DMS79 (cell line): ENCODE measurements around the gene PDGFA.

ENCODE experiments used
- DNase-seq: peaks from one replicate; lab custom pipeline; 2025; lab: John Stamatoyannopoulos, UW

PDGFA gene

DNA sequence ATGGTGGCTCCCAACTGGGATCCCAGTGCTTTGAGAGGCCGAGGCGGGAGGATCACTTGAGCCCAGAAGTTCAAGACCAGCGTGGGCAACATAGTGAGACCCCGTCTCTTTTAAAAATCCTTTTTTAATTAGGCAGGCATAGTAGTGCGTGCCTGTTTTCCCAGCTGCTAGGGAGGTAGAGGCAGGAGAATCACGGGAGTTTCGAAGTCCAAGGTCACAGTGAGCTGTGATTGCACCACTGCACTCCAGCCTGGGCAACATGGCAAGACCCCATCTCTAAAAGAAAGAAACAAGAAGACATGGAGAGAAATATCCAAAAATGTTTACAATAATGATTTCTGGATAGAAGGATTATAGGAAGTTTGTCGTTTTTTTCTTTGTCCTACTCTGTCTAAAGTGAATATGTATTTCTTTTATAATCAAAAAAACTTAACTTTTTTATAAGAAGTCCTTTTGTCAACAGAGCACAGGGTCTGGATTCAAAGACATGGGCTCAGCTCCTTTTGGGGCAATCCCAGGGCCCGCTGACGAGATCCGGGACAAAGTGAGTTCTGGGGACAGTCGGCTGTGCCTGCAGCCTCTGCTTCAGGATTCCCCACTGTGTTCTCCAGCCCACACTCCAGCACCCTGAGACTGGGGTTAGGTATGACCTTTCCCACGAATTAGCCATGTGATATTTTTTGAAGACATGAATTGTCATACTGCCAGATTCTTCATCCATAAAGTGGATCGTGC lies 45.6 kb downstream of the PDGFA start:
- no peak for DNase-seq

DNA sequence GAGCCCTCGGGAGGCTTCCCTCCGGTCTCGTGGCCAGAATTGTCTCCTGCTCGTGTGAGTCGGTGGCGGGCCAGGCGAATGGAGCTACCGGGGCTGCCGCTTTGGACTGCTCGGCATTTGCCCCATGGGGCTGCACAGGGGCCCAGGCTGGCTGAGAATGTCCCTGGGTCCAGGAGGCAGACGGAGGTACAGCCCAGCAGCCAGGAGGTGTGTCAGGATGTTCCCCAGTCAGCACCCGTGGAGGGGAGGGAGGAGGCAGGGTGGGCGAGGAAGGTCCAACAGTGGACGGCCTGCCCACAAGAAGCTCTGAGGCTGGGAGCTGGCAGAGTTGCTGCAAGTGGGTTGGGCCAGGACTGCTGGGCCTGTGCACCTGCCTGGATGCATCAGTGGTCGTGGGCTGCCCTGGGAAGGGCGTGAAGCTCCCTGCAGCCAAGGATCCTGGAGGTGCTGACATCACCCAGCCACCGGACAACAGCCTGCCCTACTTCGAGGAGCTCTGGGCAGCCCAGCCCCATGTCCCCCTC lies 46.4 kb downstream of the PDGFA start:
- DNase-seq = no peak

DNA sequence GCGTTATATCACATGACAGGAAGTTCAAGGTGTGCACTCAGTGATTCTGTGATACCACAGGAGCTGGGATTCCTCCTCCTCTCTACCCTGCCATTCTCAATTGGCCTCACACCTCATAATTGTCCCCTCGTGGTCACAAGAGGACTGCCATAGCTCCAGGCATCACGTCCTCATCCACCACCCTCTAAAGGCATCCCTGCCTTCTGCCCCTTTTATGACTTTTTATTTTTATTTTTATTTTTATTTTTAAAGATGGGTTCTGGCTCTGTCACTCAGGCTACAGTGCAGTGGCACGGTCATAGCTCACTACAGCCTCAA lies 47.0 kb downstream of the PDGFA start:
- DNase-seq = no peak

GRCh38 chr7:471866-472639 lies 47.6 kb downstream of the PDGFA start:
- DNase-seq = no peak

DNA sequence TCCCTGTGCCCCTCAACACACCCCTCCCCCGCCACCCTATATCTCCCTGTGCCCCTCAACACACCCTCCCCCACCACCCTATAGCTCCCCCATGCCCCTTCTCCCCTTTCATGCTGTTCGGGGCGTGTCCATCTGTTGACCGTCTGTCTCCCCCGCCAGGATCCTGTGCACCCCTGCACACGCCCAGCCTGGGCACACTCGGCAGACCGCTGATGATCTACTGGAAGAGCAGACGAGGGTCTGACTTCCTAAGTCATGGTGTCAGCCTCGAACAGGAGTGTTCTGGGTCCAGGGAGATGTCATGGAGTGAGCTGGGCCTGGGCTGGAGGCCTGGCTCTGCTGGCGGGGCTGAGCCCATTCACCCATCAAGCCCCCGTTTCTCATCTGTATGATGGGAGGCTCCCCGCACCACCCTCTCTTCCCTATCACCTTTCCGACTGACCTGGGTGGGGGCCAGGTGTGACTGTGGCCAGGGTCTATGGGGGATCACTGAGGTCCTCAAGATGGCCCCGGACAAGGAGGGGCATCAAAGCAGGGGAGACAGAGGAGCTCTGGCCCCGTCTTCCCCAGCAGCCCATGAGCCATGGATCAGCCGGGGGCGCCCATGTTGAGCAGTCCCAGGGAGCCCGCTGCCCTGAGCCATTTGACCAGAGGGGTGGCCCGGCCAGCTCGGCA lies 48.3 kb downstream of the PDGFA start:
- DNase-seq = no peak

DNA sequence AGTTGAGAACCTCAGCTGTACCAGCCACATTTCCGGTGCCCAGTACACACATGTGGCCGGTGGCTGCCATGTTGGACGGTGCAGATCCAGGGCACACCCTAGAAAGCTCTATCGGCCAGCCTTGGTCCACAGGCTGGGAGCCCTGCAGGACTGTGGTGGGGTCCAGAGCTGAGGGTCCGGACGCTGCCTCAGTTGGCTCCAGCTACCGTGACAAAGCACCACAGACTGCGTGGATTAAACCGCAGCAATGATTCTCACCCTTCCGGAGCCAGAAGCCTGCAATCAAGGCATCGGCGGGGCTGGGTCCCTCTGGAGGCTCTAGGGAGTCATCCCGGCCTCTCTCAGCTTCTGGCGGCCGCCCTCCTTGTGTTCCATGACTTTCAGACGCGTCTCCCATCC lies 50.1 kb downstream of the PDGFA start:
- DNase-seq = no peak

GRCh38 chr7:468681-469562 lies 50.7 kb downstream of the PDGFA start:
- no peak for DNase-seq

DNA sequence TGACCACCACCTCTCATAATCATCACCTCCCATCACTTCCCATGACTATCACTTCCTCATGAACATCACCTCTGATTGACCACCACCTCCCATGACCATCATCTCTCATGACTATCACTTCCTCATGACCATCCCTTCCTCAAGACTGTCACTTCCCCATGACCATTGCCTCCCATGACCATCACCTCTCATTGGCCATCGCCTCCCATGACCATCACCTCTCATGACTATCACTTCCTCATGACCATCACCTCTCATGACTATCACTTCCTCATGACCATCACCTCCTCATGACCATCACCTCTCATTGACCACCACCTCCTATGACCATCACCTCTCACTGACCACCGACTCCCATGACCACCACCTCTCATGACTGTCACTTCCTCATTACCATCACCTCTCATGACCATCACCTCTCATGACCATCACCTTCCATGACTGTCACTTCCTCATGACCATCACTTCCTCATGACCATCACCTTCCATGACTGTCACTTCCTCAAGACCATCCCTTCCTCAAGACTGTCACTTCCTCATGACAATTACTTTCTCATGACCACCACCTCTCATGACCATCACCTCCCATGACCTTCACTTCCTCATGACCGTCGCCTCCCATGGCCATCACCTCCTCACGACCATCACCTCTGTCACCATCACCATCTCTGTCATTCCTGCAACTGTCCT lies 51.6 kb downstream of the PDGFA start:
- DNase-seq = no peak

GRCh38 chr7:467393-467828 lies 52.2 kb downstream of the PDGFA start:
- no peak for DNase-seq

- DNase-seq = no peak
These were observed 53.0 kb downstream of the PDGFA start for GRCh38 chr7:466465-467191.

- DNase-seq = no peak
These were observed 53.8 kb downstream of the PDGFA start for GRCh38 chr7:465710-466400.

- no peak for DNase-seq
These were observed 54.9 kb downstream of the PDGFA start for GRCh38 chr7:464454-465401.

GRCh38 chr7:463817-464453 lies 55.7 kb downstream of the PDGFA start:
- DNase-seq = no peak

DNA sequence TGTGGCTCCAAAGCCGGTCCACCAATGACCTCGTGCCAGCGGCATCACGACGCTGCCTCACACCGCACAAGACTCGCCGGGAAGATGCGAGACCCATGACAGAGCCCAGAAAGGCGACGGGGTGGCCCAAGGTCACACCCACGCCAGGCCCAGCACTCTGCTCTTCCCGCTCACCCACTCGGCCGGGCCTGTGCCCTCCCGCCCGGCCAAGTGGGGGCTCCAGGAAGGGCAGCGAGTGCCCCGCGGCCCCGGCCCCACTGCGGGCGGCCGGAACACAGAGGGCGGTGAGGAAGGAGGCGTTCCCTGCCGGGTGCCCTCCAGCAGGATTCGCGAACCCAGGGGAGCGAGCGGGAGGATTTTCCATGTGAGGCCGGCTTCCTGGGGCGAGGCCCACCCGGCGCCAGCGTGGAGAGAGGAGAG lies 56.3 kb downstream of the PDGFA start:
- no peak for DNase-seq

- no peak for DNase-seq
These were observed 57.2 kb downstream of the PDGFA start for GRCh38 chr7:462173-463103.

DNA sequence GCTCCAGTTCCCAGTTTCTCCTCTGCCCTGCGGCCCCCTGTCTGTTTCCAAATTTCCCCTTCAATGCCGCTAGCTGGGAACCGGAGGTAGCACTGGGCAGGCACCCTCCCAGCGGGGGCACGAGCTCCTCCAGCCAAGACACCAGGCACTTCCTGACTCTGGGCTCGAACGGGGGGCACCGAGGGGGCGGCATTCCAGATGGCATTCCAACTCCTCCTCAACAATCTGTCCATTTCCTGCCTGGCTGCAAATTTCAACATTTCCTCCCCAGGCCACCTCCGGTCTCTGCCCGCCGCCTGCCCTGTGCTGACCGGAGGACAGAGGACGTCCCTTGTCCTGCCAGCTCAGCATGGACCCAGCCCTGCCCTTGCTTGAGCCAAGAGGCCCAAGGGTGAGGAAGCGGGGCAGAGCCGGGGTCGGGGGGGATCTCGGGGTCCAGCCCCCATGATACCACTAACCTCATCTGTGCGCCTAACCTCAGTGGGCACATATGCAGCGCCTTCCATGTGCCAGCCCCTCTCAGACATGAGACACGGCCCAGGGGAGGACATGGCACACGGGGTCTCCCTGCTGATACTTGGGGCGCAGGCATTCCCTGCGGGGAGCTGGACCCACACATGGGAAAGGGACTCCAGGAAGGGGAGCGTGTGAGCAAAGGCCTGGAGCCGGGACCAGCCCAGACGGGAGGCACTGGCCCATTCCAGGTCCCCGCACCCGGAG lies 58.0 kb downstream of the PDGFA start:
- no peak for DNase-seq

GRCh38 chr7:461117-461452 lies 58.6 kb downstream of the PDGFA start:
- DNase-seq = no peak
